ENCODE data around the gene AKR1B15. TPM values are rescaled to one million over a fixed set of nuclear protein-coding genes. Genes with fewer than 3 reads are reported as not detected.
"Not testable (repeated sequence)": the region's sequence is repeated elsewhere in the genome, so short reads cannot be mapped to it uniquely, and the experiment has no call there.

Gene AKR1B15
- polyA plus RNA-seq, 3 donors = not detected

DNA sequence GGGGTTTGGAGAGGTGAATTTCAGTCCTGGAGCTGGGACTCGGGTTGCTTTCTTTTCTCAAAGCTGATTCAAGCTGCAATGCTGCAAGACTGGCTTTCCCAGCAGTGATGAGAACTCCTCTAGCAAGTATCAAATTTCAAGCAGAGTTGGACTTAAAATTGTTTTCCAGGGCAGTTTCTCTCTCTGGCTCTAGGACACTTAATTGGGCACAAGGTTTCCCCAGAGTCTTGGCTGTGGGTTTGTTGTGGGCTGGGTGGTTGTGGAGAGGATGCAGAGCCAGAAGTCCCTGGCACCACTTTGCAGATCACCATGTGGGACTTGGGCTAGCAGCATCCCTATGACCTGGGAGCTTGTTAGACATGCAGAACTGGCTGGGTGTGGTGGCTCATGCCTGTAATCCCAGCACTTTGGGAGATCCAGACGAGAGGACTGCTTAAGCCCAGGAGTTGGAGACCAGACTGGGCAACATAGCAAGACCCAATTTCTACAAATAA lies 16.8 kb downstream of the AKR1B15 start:
- no peak for DNase-seq
- TF ChIP-seq, protein P1, sequence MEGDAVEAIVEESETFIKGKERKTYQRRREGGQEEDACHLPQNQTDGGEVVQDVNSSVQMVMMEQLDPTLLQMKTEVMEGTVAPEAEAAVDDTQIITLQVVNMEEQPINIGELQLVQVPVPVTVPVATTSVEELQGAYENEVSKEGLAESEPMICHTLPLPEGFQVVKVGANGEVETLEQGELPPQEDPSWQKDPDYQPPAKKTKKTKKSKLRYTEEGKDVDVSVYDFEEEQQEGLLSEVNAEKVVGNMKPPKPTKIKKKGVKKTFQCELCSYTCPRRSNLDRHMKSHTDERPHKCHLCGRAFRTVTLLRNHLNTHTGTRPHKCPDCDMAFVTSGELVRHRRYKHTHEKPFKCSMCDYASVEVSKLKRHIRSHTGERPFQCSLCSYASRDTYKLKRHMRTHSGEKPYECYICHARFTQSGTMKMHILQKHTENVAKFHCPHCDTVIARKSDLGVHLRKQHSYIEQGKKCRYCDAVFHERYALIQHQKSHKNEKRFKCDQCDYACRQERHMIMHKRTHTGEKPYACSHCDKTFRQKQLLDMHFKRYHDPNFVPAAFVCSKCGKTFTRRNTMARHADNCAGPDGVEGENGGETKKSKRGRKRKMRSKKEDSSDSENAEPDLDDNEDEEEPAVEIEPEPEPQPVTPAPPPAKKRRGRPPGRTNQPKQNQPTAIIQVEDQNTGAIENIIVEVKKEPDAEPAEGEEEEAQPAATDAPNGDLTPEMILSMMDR (IDR thresholded peaks at IDR 0.05) = no peak
- WGBS (ENCODE audit: insufficient coverage) = 100% methylated on average over 1 of the region's 2 CpGs
- H3K79me2 ChIP-seq (ENCODE audit: insufficient read depth, low read length) = no peaks in the 10 kb centered on the region
- H3K27ac ChIP-seq (ENCODE audit: low read depth in 1 of 2, low read length in 2 of 2) = no peak overlapping the region
- no peaks in the 10 kb centered on the region for H3K36me3 ChIP-seq (replicated peaks in 1 of 2; ENCODE audit: control insufficient read depth in 1 of 2, insufficient read depth in 2 of 2, low read length in 2 of 2)
- H4K20me1 ChIP-seq (ENCODE audit: insufficient read depth, low read length) = no peaks in the 10 kb centered on the region
- no peak overlapping the region for H3K4me3 Mint-ChIP-seq
- H3K4me2 ChIP-seq (replicated peaks; ENCODE audit: extremely low read depth, low read length, poor library complexity, severe bottlenecking) = no peak overlapping the region
- peaks cover 4% of the 10 kb centered on the region for H3K4me1 Mint-ChIP-seq
- H3K4me3 ChIP-seq (replicated peaks in 1 of 3; ENCODE audit: low read depth in 2 of 3, low read length in 3 of 3) = no peak overlapping the region
- H3K4me1 ChIP-seq (ENCODE audit: control insufficient read depth in 1 of 2, insufficient read depth in 2 of 2, low read length in 2 of 2) = no peaks in the 10 kb centered on the region
- H3K9me3 Mint-ChIP-seq = peaks cover 21 to 37% (median 31%) of the 10 kb centered on the region in 7 donors
- H3K27ac Mint-ChIP-seq = no peak overlapping the region
- no peak overlapping the region for H3K9ac ChIP-seq (ENCODE audit: insufficient read depth, low read length, poor library complexity, severe bottlenecking)
- no peak overlapping the region for H2AFZ ChIP-seq (ENCODE audit: insufficient read depth, low read depth, low read length, poor library complexity, severe bottlenecking)
- peaks cover 4 to 5% (median 4%) of the 10 kb centered on the region in 3 donors for H3K27me3 Mint-ChIP-seq (ENCODE audit: low read depth in 3 of 3)
- no peaks in the 10 kb centered on the region for H3K27me3 ChIP-seq (ENCODE audit: control insufficient read depth in 2 of 2, insufficient read depth in 2 of 2, low read length in 2 of 2)
- H3K9me3 ChIP-seq (replicated peaks in 1 of 2; ENCODE audit: control insufficient read depth in 1 of 2, insufficient read depth in 1 of 2, low read length in 2 of 2) = peaks cover 16 to 25% of the 10 kb centered on the region in 2 donors
- no peaks in the 10 kb centered on the region for H3K36me3 Mint-ChIP-seq
- intact Hi-C loops (cut with micrococcal nuclease) = no loop called here

DNA sequence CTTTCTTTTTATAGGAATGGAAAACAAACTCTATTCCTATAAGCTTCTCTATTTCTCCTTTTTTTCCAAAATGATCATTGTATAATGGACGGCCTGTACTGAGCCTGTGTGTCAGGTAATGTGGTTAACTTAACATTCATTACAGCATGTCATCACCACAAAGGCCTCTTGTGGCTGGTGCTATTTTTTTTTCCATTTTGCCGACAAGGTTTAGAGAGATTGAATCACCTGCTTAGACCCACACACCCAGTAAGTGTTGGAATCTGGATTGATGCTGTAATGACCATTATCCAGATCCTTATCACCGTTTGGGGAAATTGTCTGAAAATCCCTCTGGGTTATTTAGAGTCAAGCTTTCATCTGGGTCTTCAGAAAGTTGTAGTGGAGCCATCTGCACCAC lies 18.5 kb downstream of the AKR1B15 start:
- intact Hi-C loops (cut with micrococcal nuclease) = no loop called here
- no CpG with 5 or more reads among the region's 3 CpGs for WGBS (ENCODE audit: insufficient coverage)
- TF ChIP-seq, protein P1 (IDR thresholded peaks at IDR 0.05) = no peak
- H3K4me2 ChIP-seq (replicated peaks; ENCODE audit: extremely low read depth, low read length, poor library complexity, severe bottlenecking) = no peak overlapping the region
- H3K4me1 ChIP-seq (ENCODE audit: control insufficient read depth in 1 of 2, insufficient read depth in 2 of 2, low read length in 2 of 2) = no peaks in the 10 kb centered on the region
- Mint-ChIP-seq H3K27me3 (ENCODE audit: low read depth in 3 of 3) (peaks cover 2 to 8% (median 4%) of the 10 kb centered on the region in 3 donors), H3K4me1 (no peaks in the 10 kb centered on the region), H3K9me3 (peaks cover 21 to 42% (median 31%) of the 10 kb centered on the region in 7 donors), H3K36me3 (no peaks in the 10 kb centered on the region), H3K27ac (no peak overlapping the region), H3K4me3 (no peak overlapping the region)
- H3K9ac ChIP-seq (ENCODE audit: insufficient read depth, low read length, poor library complexity, severe bottlenecking) = no peak overlapping the region
- no peak overlapping the region for H3K4me3 ChIP-seq (replicated peaks in 1 of 3; ENCODE audit: low read depth in 2 of 3, low read length in 3 of 3)
- DNase-seq = no peak
- H3K27ac ChIP-seq (ENCODE audit: low read depth in 1 of 2, low read length in 2 of 2) = no peak overlapping the region
- H2AFZ ChIP-seq (ENCODE audit: insufficient read depth, low read depth, low read length, poor library complexity, severe bottlenecking) = no peak overlapping the region
- no peaks in the 10 kb centered on the region for H3K36me3 ChIP-seq (replicated peaks in 1 of 2; ENCODE audit: control insufficient read depth in 1 of 2, insufficient read depth in 2 of 2, low read length in 2 of 2)
- H3K27me3 ChIP-seq (ENCODE audit: control insufficient read depth in 2 of 2, insufficient read depth in 2 of 2, low read length in 2 of 2) = no peaks in the 10 kb centered on the region
- no peaks in the 10 kb centered on the region for H3K79me2 ChIP-seq (ENCODE audit: insufficient read depth, low read length)
- H4K20me1 ChIP-seq (ENCODE audit: insufficient read depth, low read length) = no peaks in the 10 kb centered on the region
- H3K9me3 ChIP-seq (replicated peaks in 1 of 2; ENCODE audit: control insufficient read depth in 1 of 2, insufficient read depth in 1 of 2, low read length in 2 of 2) = peaks cover 17 to 27% of the 10 kb centered on the region in 2 donors

DNA sequence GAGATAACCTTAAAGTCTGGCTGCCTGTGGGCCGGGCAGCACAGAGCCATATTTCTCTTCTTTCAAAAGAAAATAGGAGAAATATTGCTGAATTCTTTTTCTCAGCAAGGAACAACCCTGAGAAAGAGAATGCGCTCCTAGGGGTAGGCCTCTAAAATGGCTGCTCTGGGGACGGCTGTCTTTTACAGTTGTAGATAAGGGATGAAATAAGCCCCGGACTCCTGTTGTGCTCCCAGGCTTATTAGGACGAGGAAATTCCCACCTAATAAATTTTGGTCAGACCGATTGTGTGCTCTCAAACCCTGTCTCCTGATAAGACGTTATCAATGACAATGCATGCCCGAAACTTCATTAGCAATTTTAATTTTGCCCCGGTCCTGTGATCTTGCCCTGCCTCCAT lies 21.1 kb downstream of the AKR1B15 start:
- H3K4me3 Mint-ChIP-seq; H3K27ac Mint-ChIP-seq; H3K27me3 ChIP-seq (ENCODE audit: control insufficient read depth in 2 of 2, insufficient read depth in 2 of 2, low read length in 2 of 2); H4K20me1 ChIP-seq (ENCODE audit: insufficient read depth, low read length); intact Hi-C loops (cut with micrococcal nuclease); H3K36me3 Mint-ChIP-seq; H3K4me1 ChIP-seq (ENCODE audit: control insufficient read depth in 1 of 2, insufficient read depth in 2 of 2, low read length in 2 of 2); H3K27me3 Mint-ChIP-seq (ENCODE audit: low read depth in 3 of 3); H3K9ac ChIP-seq (ENCODE audit: insufficient read depth, low read length, poor library complexity, severe bottlenecking); H3K27ac ChIP-seq (ENCODE audit: low read depth in 1 of 2, low read length in 2 of 2); DNase-seq; H3K4me3 ChIP-seq (replicated peaks in 1 of 3; ENCODE audit: low read depth in 2 of 3, low read length in 3 of 3); H3K36me3 ChIP-seq (replicated peaks in 1 of 2; ENCODE audit: control insufficient read depth in 1 of 2, insufficient read depth in 2 of 2, low read length in 2 of 2); H3K4me1 Mint-ChIP-seq; H3K4me2 ChIP-seq (replicated peaks; ENCODE audit: extremely low read depth, low read length, poor library complexity, severe bottlenecking); H3K79me2 ChIP-seq (ENCODE audit: insufficient read depth, low read length); H2AFZ ChIP-seq (ENCODE audit: insufficient read depth, low read depth, low read length, poor library complexity, severe bottlenecking): not testable (repeated sequence)
- WGBS (ENCODE audit: insufficient coverage) = 100% methylated on average over 3 of the region's 9 CpGs
- peaks cover 15 to 21% of the 10 kb centered on the region in 2 donors for H3K9me3 ChIP-seq (replicated peaks in 1 of 2; ENCODE audit: control insufficient read depth in 1 of 2, insufficient read depth in 1 of 2, low read length in 2 of 2)
- peaks cover 12 to 27% (median 21%) of the 10 kb centered on the region in 7 donors for H3K9me3 Mint-ChIP-seq

Data from CD14-positive monocyte (primary cell).